ENCODE results near the gene HDGFL2. TPM values are rescaled to one million over a fixed set of nuclear protein-coding genes. Genes with fewer than 3 reads are reported as not detected.

The HDGFL2 gene
- total RNA-seq, 1 experiment from 2014 or later = 108 TPM

DNA sequence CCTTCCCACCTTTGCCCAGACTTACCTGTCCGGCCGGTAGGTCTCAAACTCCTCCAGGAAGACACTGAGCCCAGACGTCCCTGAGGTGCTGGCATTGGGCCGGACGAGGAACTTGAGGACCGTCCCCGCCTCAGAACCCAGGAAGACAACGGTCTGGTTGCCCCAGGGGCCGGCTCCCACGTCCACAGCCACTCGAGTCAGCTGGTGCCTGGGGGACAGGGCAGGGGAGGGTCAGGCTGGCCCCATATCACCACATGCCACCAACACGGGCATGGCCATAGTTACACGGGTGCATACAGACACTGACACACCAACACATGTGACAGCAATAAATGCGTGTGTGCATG, 76.1 kb downstream of the HDGFL2 start:
- DNase-seq = no peak
- Histone ChIP-seq H3K27ac (ENCODE audit: insufficient read length, low read depth, low read length) (no peak overlapping the region), H3K23me2 (ENCODE audit: insufficient read length, low read depth, low read length, poor library complexity, severe bottlenecking) (no peaks in the 10 kb centered on the region), H4K20me1 (ENCODE audit: control insufficient read depth, insufficient read depth, insufficient read length) (peaks cover 3% of the 10 kb centered on the region), H3K9ac (ENCODE audit: extremely low read depth, insufficient read length, low read length) (no peak overlapping the region), H3K27me3 (ENCODE audit: insufficient read depth, low read length) (no peaks in the 10 kb centered on the region), H2BK5ac (ENCODE audit: insufficient read length, low read length) (no peak overlapping the region), H2BK15ac (ENCODE audit: low read depth, low read length) (no peak overlapping the region), H3K4me2 (ENCODE audit: insufficient read depth, insufficient read length, low read length) (no peak overlapping the region), H2AFZ (ENCODE audit: low read length) (no peak overlapping the region), H3K79me1 (ENCODE audit: insufficient read depth, low read depth, low read length, poor library complexity, severe bottlenecking) (no peaks in the 10 kb centered on the region), H2BK20ac (ENCODE audit: low read depth, low read length, poor library complexity, severe bottlenecking) (no peak overlapping the region), H4K5ac (ENCODE audit: insufficient read length, low read depth, low read length) (no peak overlapping the region), H3K79me2 (ENCODE audit: insufficient read depth, low read length) (no peaks in the 10 kb centered on the region), H4K91ac (ENCODE audit: insufficient read length, low read depth, low read length) (no peak overlapping the region), H3K23ac (ENCODE audit: insufficient read length, low read depth, low read length) (no peak overlapping the region), H3T11ph (ENCODE audit: low read length) (no peak overlapping the region), H3K56ac (ENCODE audit: insufficient read length, low read depth, low read length) (no peak overlapping the region), H3K9me3 (ENCODE audit: control insufficient read depth, low read depth, low read length) (no peaks in the 10 kb centered on the region), H2BK12ac (ENCODE audit: insufficient read length, low read depth, low read length) (no peak overlapping the region), H2AK5ac (ENCODE audit: insufficient read length, low read length) (no peak overlapping the region), H3K18ac (ENCODE audit: insufficient read length, low read depth, low read length) (no peak overlapping the region), H3K14ac (ENCODE audit: insufficient read depth, low read length) (no peak overlapping the region), H3K4ac (ENCODE audit: low read depth, low read length) (no peak overlapping the region), H3K4me1 (ENCODE audit: insufficient read depth, low read length) (no peaks in the 10 kb centered on the region), H4K8ac (replicated peaks; ENCODE audit: insufficient read length, low read depth, low read length) (no peak overlapping the region), H2BK120ac (ENCODE audit: low read depth, low read length, poor library complexity, severe bottlenecking) (no peak overlapping the region)
- TF ChIP-seq, protein P1, sequence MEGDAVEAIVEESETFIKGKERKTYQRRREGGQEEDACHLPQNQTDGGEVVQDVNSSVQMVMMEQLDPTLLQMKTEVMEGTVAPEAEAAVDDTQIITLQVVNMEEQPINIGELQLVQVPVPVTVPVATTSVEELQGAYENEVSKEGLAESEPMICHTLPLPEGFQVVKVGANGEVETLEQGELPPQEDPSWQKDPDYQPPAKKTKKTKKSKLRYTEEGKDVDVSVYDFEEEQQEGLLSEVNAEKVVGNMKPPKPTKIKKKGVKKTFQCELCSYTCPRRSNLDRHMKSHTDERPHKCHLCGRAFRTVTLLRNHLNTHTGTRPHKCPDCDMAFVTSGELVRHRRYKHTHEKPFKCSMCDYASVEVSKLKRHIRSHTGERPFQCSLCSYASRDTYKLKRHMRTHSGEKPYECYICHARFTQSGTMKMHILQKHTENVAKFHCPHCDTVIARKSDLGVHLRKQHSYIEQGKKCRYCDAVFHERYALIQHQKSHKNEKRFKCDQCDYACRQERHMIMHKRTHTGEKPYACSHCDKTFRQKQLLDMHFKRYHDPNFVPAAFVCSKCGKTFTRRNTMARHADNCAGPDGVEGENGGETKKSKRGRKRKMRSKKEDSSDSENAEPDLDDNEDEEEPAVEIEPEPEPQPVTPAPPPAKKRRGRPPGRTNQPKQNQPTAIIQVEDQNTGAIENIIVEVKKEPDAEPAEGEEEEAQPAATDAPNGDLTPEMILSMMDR (conservative IDR thresholded peaks at IDR 0.05) = no peak
- WGBS (ENCODE audit: extremely low coverage, insufficient read length, low lambda C conversion rate) = no CpG with 5 or more reads among the region's 14 CpGs
- H3K4me3 Mint-ChIP-seq = no peak overlapping the region
- H3K9me3 Mint-ChIP-seq = no peaks in the 10 kb centered on the region
- no peaks in the 10 kb centered on the region for H3K4me1 Mint-ChIP-seq
- H3K27ac Mint-ChIP-seq = no peak overlapping the region
- peaks cover 2% of the 10 kb centered on the region; the same call in 1 of the 2 replicates for H3K27me3 Mint-ChIP-seq (ENCODE audit: low read depth)
- H3K36me3 Mint-ChIP-seq (ENCODE audit: insufficient read depth in 1 of 3, low read depth in 3 of 3) = peaks cover 16 to 57% (median 39%) of the 10 kb centered on the region in 3 experiments; a peak in 6 of 7 replicates

All from H9 (cell line).